MM.1S (cell line): Measurements from ENCODE around the gene KCNB1.

Experiments
- DNase-seq: peaks from one replicate; pipeline ENCODE4 v3.0.0-alpha.2; 2015
- H2AFZ ChIP-seq: fragments of 300-600 bp; sonication (generic); 2 replicates; pipeline ENCODE4 v1.6.0; 2016; ENCODE audit warnings: antibody characterized with exemption, low read length
- H3F3A ChIP-seq: fragments of 300-600 bp; sonication (generic); 2 replicates; pipeline ENCODE4 v1.6.1; 2016; ENCODE audit warnings: mild to moderate bottlenecking, antibody characterized with exemption, low read length, moderate library complexity, mixed read lengths; ENCODE audit not compliant: insufficient read depth
- H3K27ac ChIP-seq: fragments of 300-600 bp; sonication (generic); 2 replicates; pipeline ENCODE4 v1.5.1; 2016; ENCODE audit warnings: mild to moderate bottlenecking, low read length
- H3K27me3 ChIP-seq: fragments of 300-600 bp; sonication (generic); replicated peaks from 2 replicates; pipeline ENCODE4 v1.6.0; 2016; ENCODE audit warnings: low read length; ENCODE audit not compliant: insufficient read depth
- H3K36me3 ChIP-seq: fragments of 300-600 bp; sonication (generic); replicated peaks from 2 replicates; pipeline ENCODE4 v1.6.1; 2016; ENCODE audit warnings: mild to moderate bottlenecking, low read length, mixed read lengths; ENCODE audit not compliant: insufficient read depth
- H3K4me1 ChIP-seq: fragments of 300-600 bp; sonication (generic); 2 replicates; pipeline ENCODE4 v1.6.1; 2016; ENCODE audit warnings: low read length, mixed read lengths
- H3K4me2 ChIP-seq: fragments of 300-600 bp; sonication (generic); 2 replicates; pipeline ENCODE4 v1.6.0; 2016; ENCODE audit warnings: low read depth, low read length
- H3K4me3 ChIP-seq: fragments of 300-600 bp; sonication (generic); 2 replicates; pipeline ENCODE4 v1.5.1; 2016; ENCODE audit warnings: low read length, mixed read lengths
- H3K79me2 ChIP-seq: fragments of 300-600 bp; sonication (generic); 2 replicates; pipeline ENCODE4 v1.6.1; 2016; ENCODE audit warnings: mixed run types, low read length, mixed read lengths
- H3K9ac ChIP-seq: fragments of 300-600 bp; sonication (generic); 2 replicates; pipeline ENCODE4 v1.6.1; 2016; ENCODE audit warnings: low read length, mixed read lengths
- H3K9me2 ChIP-seq: fragments of 300-600 bp; sonication (generic); replicated peaks from 2 replicates; pipeline ENCODE4 v1.6.1; 2016; ENCODE audit warnings: mild to moderate bottlenecking, low read length, mixed read lengths; ENCODE audit not compliant: insufficient read depth
- H3K9me3 ChIP-seq: fragments of 300-600 bp; sonication (generic); replicated peaks from 2 replicates; pipeline ENCODE4 v1.6.1; 2016; ENCODE audit warnings: mild to moderate bottlenecking, low read length, mixed read lengths; ENCODE audit not compliant: insufficient read depth
- H4K20me1 ChIP-seq: fragments of 300-600 bp; sonication (generic); 2 replicates; pipeline ENCODE4 v1.6.1; 2016; ENCODE audit warnings: mild to moderate bottlenecking, low read length, moderate library complexity, mixed read lengths; ENCODE audit not compliant: insufficient read depth
- EZH2 ChIP-seq: fragments of 300-600 bp; sonication (generic); optimal IDR thresholded peaks from 2 replicates; pipeline ENCODE3; 2017; ENCODE audit warnings: low read depth, mild to moderate bottlenecking, antibody characterized with exemption, low read length, mixed read lengths
- EZH2phosphoT487 ChIP-seq: fragments of 300-600 bp; sonication (generic); IDR thresholded peaks from 2 replicates; pipeline ENCODE4 v1.6.1; 2018; ENCODE audit warnings: antibody characterized with exemption, low read length
- TF ChIP-seq, protein P1 (sequence below): fragments of 300-600 bp; sonication (generic); IDR thresholded peaks from 2 replicates; pipeline ENCODE4 v1.5.1; 2016; ENCODE audit warnings: antibody characterized with exemption, low read length, mixed read lengths

Gene KCNB1

DNA sequence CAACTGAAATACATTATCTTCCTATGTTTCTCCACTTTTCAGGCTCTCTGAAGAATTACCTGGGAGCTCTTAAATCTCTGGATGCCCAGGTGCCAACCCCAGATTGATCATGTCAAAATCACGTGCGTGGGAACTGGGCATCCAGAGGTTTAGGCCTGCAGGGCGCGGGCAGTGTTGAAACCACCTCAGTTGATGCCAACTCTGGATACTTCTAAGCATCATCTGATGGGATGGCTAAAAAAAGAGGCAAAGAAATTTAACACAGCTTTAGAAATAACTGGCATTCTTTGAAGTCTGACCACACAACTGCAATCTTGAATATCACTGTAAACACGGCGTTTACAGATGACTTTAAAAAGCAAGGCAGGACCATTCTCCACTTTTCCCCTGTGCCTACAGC is 43.6 kb upstream of the KCNB1 start:
- no peaks in the 10 kb centered on the region for H4K20me1 ChIP-seq
- DNase-seq, result no peak
- H2AFZ ChIP-seq, result no peak overlapping the region
- TF ChIP-seq, protein P1, sequence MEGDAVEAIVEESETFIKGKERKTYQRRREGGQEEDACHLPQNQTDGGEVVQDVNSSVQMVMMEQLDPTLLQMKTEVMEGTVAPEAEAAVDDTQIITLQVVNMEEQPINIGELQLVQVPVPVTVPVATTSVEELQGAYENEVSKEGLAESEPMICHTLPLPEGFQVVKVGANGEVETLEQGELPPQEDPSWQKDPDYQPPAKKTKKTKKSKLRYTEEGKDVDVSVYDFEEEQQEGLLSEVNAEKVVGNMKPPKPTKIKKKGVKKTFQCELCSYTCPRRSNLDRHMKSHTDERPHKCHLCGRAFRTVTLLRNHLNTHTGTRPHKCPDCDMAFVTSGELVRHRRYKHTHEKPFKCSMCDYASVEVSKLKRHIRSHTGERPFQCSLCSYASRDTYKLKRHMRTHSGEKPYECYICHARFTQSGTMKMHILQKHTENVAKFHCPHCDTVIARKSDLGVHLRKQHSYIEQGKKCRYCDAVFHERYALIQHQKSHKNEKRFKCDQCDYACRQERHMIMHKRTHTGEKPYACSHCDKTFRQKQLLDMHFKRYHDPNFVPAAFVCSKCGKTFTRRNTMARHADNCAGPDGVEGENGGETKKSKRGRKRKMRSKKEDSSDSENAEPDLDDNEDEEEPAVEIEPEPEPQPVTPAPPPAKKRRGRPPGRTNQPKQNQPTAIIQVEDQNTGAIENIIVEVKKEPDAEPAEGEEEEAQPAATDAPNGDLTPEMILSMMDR, result no peak
- TF ChIP-seq EZH2 (no peak), EZH2phosphoT487 (no peak)
- H3K9ac ChIP-seq, result no peak overlapping the region
- H3K4me2 ChIP-seq, result no peak overlapping the region
- H3K79me2 ChIP-seq, result no peaks in the 10 kb centered on the region
- no peaks in the 10 kb centered on the region for H3K4me1 ChIP-seq
- H3K36me3 ChIP-seq, result no peaks in the 10 kb centered on the region
- H3K9me3 ChIP-seq, result no peaks in the 10 kb centered on the region
- H3F3A ChIP-seq, result no peaks in the 10 kb centered on the region
- no peak overlapping the region for H3K4me3 ChIP-seq
- H3K9me2 ChIP-seq, result no peaks in the 10 kb centered on the region
- H3K27ac ChIP-seq, result no peak overlapping the region
- no peaks in the 10 kb centered on the region for H3K27me3 ChIP-seq

DNA sequence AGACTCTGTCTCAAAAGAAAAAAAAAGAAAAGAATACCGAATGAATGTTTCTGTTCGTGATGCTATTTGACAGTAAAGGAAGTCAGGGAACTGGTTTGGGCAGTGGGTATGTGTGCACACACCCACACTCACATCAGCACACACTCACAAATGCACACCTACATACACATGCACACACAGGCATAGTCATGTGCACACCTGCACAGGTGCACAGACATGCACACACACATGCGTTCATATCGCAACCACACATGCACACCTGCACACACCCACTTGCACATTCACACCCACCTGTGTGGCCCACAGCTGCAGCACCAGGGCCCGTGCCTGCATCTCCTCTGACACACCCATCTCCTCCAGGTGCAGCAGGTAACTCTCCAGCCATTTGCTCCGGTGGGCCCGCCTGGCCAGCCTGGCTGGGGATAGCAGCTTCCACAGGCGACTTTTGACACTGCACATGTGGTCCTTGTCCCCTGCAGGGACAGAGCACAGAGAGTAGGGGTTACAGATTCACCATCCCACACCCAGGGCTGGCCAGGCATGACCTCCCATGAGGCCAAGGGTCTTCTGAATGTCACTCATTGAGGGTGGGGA is 41.4 kb upstream of the KCNB1 start:
- H3F3A ChIP-seq, result no peaks in the 10 kb centered on the region
- no peak overlapping the region for H3K27ac ChIP-seq
- no peak overlapping the region for H3K4me2 ChIP-seq
- no peaks in the 10 kb centered on the region for H3K36me3 ChIP-seq
- H3K9me2 ChIP-seq, result no peaks in the 10 kb centered on the region
- no peak for TF ChIP-seq EZH2
- TF ChIP-seq, protein P1, result no peak
- no peak for TF ChIP-seq EZH2phosphoT487
- no peak for DNase-seq
- H3K9ac ChIP-seq, result no peak overlapping the region
- no peaks in the 10 kb centered on the region for H3K4me1 ChIP-seq
- H3K27me3 ChIP-seq, result no peaks in the 10 kb centered on the region
- no peak overlapping the region for H3K4me3 ChIP-seq
- no peaks in the 10 kb centered on the region for H4K20me1 ChIP-seq
- no peak overlapping the region for H2AFZ ChIP-seq
- no peaks in the 10 kb centered on the region for H3K79me2 ChIP-seq
- H3K9me3 ChIP-seq, result no peaks in the 10 kb centered on the region

DNA sequence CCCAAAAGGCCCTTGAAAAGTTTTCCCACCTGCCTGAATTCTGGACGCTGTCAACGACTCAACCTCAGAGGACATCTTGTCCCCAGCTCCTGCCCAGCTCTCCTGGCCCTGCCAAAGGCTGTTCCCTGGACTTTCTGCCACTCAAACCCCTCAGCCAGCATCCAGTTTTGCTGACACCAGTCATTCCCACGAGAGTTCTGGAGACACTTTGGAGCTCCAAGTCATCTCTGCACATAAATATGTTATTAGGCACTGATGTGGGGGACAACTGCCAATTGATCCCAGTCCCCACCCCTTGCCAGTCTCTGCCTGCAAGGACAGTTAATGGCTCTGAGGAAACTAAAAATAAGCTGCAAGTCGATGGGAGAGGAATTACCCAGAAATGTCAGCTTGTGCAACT is 38.9 kb upstream of the KCNB1 start:
- Histone ChIP-seq H3K27me3 (no peaks in the 10 kb centered on the region), H3F3A (no peaks in the 10 kb centered on the region), H3K79me2 (no peaks in the 10 kb centered on the region), H3K27ac (no peak overlapping the region), H3K4me1 (no peaks in the 10 kb centered on the region), H3K9me2 (no peaks in the 10 kb centered on the region), H3K4me3 (no peak overlapping the region), H3K9ac (no peak overlapping the region), H3K9me3 (no peaks in the 10 kb centered on the region), H2AFZ (no peak overlapping the region), H3K4me2 (no peak overlapping the region), H3K36me3 (no peaks in the 10 kb centered on the region), H4K20me1 (no peaks in the 10 kb centered on the region)
- TF ChIP-seq, protein P1, result no peak
- TF ChIP-seq EZH2phosphoT487 (no peak), EZH2 (no peak)
- no peak for DNase-seq
